Thymus (tissue), 11 donors: ENCODE measurements around the gene SAMD9. TPM values are rescaled to one million over a fixed set of nuclear protein-coding genes. Genes with fewer than 3 reads are reported as not detected.
"Not testable (repeated sequence)": the region's sequence is repeated elsewhere in the genome, so short reads cannot be mapped to it uniquely, and the experiment has no call there.

Experiments
- DNase-seq, 9 donors: peaks; one replicate each; pipeline ENCODE4 v3.0.0-alpha.2; 2013; ENCODE audit warnings: low spot score in 9 of 9, low read depth in 6 of 9, missing footprints in 1 of 9
- H3K27ac ChIP-seq, 2 donors: one replicate each; pipeline ENCODE4 v1.5.1; 2013; ENCODE audit warnings: control low read depth in 1 of 2, low read depth in 1 of 2, low read length in 1 of 2, mild to moderate bottlenecking in 1 of 2, moderate library complexity in 1 of 2
- H3K27me3 ChIP-seq, 2 donors: one replicate each; pipeline ENCODE4 v1.5.1; 2013; ENCODE audit warnings: low read length in 1 of 2; ENCODE audit not compliant: control insufficient read depth in 2 of 2, insufficient read depth in 1 of 2
- H3K36me3 ChIP-seq, 2 donors: one replicate each; pipeline ENCODE4 v1.5.1; 2013; ENCODE audit warnings: low read length in 1 of 2, mild to moderate bottlenecking in 1 of 2, moderate library complexity in 1 of 2; ENCODE audit not compliant: control insufficient read depth in 2 of 2, insufficient read depth in 2 of 2
- H3K4me1 ChIP-seq, 2 donors: one replicate each; pipeline ENCODE4 v1.5.1; 2013; ENCODE audit warnings: low read length in 2 of 2; ENCODE audit not compliant: control insufficient read depth in 2 of 2, insufficient read depth in 2 of 2
- H3K4me3 ChIP-seq, 2 donors: one replicate each; pipeline ENCODE4 v1.5.1; 2013; ENCODE audit warnings: low read length in 2 of 2, control low read depth in 1 of 2, mild to moderate bottlenecking in 1 of 2
- H3K9me3 ChIP-seq, 2 donors: one replicate each; pipeline ENCODE4 v1.5.1; 2013; ENCODE audit warnings: low read length in 1 of 2, mild to moderate bottlenecking in 1 of 2; ENCODE audit not compliant: control insufficient read depth in 2 of 2, insufficient read depth in 1 of 2
- WGBS: extraction: QIAGEN DNeasy Blood & Tissue Kit; methylation state at CpG from one replicate; pipeline ENCODE4 v1.1.7; 2013; 5-methylcytosine and 5-hydroxymethylcytosine counted together
- polyA plus RNA-seq: library from polyadenylated mRNA; stranded (reverse); fragments of 200-250 nt; gene quantifications from one replicate; pipeline ENCODE4 v1.2.3, GENCODE V29; 2013
- total RNA-seq: library from RNA; stranded (reverse); fragments of 120-200 nt; gene quantifications from one replicate; pipeline ENCODE4 v1.2.4, GENCODE V29; 2013
- donor health status: healthy.

SAMD9 gene
- total and polyA plus RNA-seq, 2 donors: 13.9 to 49.9 TPM

- H3K9me3 ChIP-seq: peaks cover 0 to 2% of the 10 kb centered on the region in 2 donors
- no peak for DNase-seq
- no peak overlapping the region for H3K4me3 ChIP-seq
- 96% methylated on average over 1 of the region's 1 CpG for WGBS
- H3K4me1 ChIP-seq: no peaks in the 10 kb centered on the region
- peaks cover 6 to 13% of the 10 kb centered on the region in 2 donors for H3K36me3 ChIP-seq
- no peak overlapping the region for H3K27ac ChIP-seq
- no peaks in the 10 kb centered on the region for H3K27me3 ChIP-seq
Measured at GRCh38 chr7:93133005-93133404, 15.2 kb upstream of the SAMD9 start.

GRCh38 chr7:93132216-93132615 lies 14.4 kb upstream of the SAMD9 start:
- WGBS: 97% methylated on average over 3 of the region's 3 CpGs
- DNase-seq: no peak
- Histone ChIP-seq H3K27me3 (no peaks in the 10 kb centered on the region), H3K4me1 (no peaks in the 10 kb centered on the region), H3K9me3 (peaks cover 0 to 2% of the 10 kb centered on the region in 2 donors), H3K4me3 (no peak overlapping the region), H3K27ac (no peak overlapping the region), H3K36me3 (peaks cover 3 to 10% of the 10 kb centered on the region in 2 donors)

- not testable (repeated sequence) for H3K4me1 ChIP-seq, H3K9me3 ChIP-seq, H3K27me3 ChIP-seq, DNase-seq, H3K36me3 ChIP-seq, H3K27ac ChIP-seq, H3K4me3 ChIP-seq
- 100% methylated on average over 1 of the region's 1 CpG for WGBS
Measured at GRCh38 chr7:93126954-93127353, 9.2 kb upstream of the SAMD9 start.

- not testable (repeated sequence) for H3K36me3 ChIP-seq, H3K27me3 ChIP-seq, H3K27ac ChIP-seq, H3K9me3 ChIP-seq, DNase-seq, H3K4me3 ChIP-seq, H3K4me1 ChIP-seq
- WGBS: 97% methylated on average over 3 of the region's 3 CpGs
Measured at GRCh38 chr7:93123532-93123931, 5.8 kb upstream of the SAMD9 start.

DNA sequence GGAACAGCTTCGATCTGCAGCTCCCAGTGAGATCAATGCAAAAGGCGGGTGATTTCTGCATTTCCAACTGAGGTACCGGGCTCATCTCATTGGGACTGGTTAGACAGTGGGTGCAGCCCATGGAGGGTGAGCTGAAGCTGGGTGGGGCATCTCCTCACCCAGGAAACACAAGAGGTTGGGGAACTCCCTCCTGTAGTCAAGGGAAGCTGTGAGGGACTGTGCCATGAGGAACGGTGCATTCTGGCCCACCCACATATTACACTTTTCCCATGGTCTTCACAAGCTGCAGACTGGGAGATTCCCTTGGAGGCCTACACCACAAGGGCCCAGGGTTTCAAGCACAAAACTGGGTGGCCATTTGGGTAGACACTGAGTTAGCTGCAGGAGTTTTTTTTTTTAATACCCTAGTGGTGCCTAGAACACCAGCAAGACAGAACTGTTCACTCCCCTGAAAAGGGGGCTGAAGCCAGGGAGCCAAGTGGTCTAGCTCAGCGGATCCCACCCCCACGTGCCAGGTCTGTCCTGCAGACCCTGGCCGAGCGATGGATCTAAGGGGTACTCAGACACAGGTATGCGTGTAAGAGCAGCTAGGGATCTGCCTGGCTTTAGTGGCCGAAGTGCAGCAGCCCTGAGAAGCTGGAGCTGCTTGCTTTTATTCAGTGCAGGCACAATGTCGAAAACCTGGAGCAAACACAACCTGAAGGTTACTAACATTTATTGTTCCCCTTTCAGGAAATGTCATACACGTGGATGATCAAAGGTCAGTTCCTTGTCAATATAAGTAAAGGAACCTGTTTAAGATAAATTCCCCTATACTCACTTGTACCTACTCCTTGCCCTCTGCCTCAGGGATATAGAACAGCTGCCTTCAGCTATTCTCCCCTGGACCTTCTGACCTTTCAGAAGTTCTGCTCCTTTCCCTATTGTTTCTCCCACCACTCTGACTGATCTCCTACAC lies 3.1 kb upstream of the SAMD9 start:
- DNase-seq: no peak
- 98% methylated on average over 12 of the region's 12 CpGs for WGBS

DNA sequence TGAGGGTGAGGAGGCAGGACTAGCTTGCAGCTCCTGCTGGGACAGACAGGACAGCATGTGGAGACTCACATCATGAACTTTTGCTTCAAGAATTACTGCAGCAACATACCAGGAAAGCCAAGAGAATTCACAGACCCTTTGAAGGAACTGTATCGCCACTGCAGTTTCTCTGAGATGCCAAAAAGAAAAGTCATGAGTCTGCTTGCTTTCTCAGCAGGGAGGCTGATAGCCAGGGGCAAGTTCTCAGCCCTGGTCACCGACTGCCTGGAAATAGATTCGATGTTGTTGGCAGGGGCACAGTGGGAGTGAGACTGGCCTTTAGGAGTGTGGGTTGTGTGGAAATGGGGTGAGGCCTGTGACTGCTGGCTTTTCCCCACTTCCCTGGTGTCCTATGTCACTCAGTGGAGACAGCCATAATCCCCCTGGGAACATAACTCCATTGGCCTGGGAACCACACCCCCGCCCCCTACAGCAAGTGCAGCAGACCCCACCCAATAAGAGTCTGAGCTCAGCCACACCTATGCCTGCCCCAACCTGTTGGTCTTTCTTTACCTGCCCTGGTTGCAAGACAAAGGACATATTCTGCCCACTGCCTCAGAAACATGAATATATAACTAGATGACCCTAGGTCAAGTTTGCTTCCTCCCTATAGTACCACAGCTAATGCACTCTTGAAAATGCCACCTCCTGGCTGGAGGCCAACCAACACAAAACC lies 1.6 kb upstream of the SAMD9 start:
- no peak for DNase-seq
- no peak overlapping the region for H3K4me3 ChIP-seq
- H3K9me3 ChIP-seq: peaks cover 0 to 7% of the 10 kb centered on the region in 2 donors
- no peaks in the 10 kb centered on the region for H3K36me3 ChIP-seq
- no peak overlapping the region for H3K27ac ChIP-seq
- no peaks in the 10 kb centered on the region for H3K27me3 ChIP-seq
- H3K4me1 ChIP-seq: peaks cover 2 to 11% of the 10 kb centered on the region in 2 donors
- WGBS: 97% methylated on average over 4 of the region's 4 CpGs

More for the DNA sequence above, 3.1 kb upstream of the SAMD9 start:
- Histone ChIP-seq H3K9me3 (peaks cover 0 to 7% of the 10 kb centered on the region in 2 donors), H3K27me3 (no peaks in the 10 kb centered on the region), H3K36me3 (no peaks in the 10 kb centered on the region), H3K27ac (no peak overlapping the region), H3K4me3 (no peak overlapping the region), H3K4me1 (peaks cover 2 to 10% of the 10 kb centered on the region in 2 donors)

DNA sequence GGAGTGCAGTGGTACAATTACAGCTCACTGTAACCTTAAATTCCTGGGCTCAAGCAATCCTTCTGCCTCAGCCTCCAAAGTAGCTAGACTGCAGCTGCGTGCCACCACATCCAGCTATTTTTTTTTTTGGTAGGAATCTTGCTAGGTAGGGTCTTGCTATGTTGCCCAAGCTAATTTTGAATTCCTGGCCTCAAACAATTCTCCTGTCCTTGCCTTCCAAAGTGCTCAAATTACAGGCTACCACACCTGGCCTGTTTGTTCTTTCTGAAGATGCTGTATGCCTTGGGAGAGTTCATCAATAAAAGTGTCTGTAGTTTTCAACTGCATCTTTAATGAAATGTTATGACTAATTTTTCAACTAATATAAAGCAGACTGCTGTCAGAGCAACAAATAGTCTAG lies 452 bp downstream of the SAMD9 start:
- no peaks in the 10 kb centered on the region for H3K27me3 ChIP-seq
- peak overlapping the region; percentile 39 to 52 for H3K27ac ChIP-seq
- peaks cover 2 to 11% of the 10 kb centered on the region in 2 donors for H3K4me1 ChIP-seq
- DNase-seq: peak in 4 of 9 donors; percentile 9 to 41 (median 13)
- no peaks in the 10 kb centered on the region for H3K36me3 ChIP-seq
- peaks cover 0 to 7% of the 10 kb centered on the region in 2 donors for H3K9me3 ChIP-seq
- 74% methylated on average over 1 of the region's 1 CpG for WGBS
- peak overlapping the region; percentile 42 to 59 for H3K4me3 ChIP-seq

- no peaks in the 10 kb centered on the region for H3K36me3 ChIP-seq
- H3K4me3 ChIP-seq: peak overlapping the region in 1 of 2 donors; percentile 16
- peaks cover 2 to 11% of the 10 kb centered on the region in 2 donors for H3K4me1 ChIP-seq
- WGBS: 90% methylated on average over 7 of the region's 7 CpGs
- no peak for DNase-seq
- peaks cover 0 to 4% of the 10 kb centered on the region in 2 donors for H3K9me3 ChIP-seq
- H3K27me3 ChIP-seq: no peaks in the 10 kb centered on the region
- no peak overlapping the region for H3K27ac ChIP-seq
Measured at GRCh38 chr7:93115796-93116195, 2.0 kb downstream of the SAMD9 start.

DNA sequence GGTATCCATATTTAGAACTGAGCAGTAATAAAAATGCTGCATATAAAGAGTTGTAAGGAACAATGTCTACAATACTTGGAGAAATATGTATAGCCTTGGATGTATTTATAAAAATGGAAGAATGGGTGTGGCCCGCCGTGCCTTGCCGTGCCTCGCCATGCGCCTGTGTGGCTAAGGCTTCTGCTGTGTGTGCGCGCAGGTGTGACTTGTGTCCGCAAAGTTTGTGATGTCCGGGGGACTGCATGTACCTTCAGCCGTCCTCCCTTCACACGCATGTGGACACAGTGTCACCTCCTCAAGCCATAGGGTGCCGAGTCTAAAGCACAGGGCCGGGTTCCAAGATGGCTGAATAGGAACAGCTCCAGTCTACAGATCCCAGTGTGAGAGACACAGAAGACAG lies 9.8 kb downstream of the SAMD9 start:
- Histone ChIP-seq H3K27me3 (no peaks in the 10 kb centered on the region), H3K27ac (no peak overlapping the region), H3K36me3 (peaks cover 30 to 36% of the 10 kb centered on the region in 2 donors), H3K4me1 (no peaks in the 10 kb centered on the region), H3K9me3 (peaks cover 7 to 14% of the 10 kb centered on the region in 2 donors), H3K4me3 (no peak overlapping the region)
- 95% methylated on average over 13 of the region's 13 CpGs for WGBS
- DNase-seq: no peak
